Activated CD4-positive, alpha-beta T cell treated with anti-CD3 and anti-CD28 coated beads, Interleukin-2, amount 50 U/mL, for 24 hours (primary cell): ENCODE data around the gene EXD3.
A peak's percentile ranks its signal among the peaks of the same experiment; 100 is the strongest.

Source experiments
- DNase-seq, 2 donors: peaks; one replicate each; pipeline ENCODE4 v3.0.0-alpha.2; 2020; ENCODE audit warnings: low read depth in 1 of 2, low spot score in 1 of 2

Gene EXD3

DNA sequence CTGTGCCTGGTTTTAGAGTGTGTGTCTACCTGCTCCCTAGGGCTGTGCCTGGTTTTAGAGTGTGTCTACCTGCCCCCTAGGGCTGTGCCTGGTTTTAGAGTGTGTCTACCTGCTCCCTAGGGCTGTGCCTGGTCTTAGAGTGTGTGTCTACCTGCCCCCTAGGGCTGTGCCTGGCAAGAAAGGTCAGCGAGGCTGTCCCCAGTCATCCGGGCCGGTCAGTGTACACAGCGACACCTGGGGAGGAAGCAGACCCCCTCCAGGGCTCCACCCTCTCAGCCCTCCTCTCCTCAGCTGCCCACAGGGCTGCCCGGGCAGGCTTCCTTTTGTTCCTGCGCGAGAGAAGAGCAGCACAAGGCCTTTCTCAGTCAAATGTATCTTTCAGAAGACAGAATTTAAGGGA, 125.0 kb downstream of the EXD3 start:
- no peak for DNase-seq

GRCh38 chr9:137296670-137297664, 126.0 kb downstream of the EXD3 start:
- DNase-seq, result no peak

DNA sequence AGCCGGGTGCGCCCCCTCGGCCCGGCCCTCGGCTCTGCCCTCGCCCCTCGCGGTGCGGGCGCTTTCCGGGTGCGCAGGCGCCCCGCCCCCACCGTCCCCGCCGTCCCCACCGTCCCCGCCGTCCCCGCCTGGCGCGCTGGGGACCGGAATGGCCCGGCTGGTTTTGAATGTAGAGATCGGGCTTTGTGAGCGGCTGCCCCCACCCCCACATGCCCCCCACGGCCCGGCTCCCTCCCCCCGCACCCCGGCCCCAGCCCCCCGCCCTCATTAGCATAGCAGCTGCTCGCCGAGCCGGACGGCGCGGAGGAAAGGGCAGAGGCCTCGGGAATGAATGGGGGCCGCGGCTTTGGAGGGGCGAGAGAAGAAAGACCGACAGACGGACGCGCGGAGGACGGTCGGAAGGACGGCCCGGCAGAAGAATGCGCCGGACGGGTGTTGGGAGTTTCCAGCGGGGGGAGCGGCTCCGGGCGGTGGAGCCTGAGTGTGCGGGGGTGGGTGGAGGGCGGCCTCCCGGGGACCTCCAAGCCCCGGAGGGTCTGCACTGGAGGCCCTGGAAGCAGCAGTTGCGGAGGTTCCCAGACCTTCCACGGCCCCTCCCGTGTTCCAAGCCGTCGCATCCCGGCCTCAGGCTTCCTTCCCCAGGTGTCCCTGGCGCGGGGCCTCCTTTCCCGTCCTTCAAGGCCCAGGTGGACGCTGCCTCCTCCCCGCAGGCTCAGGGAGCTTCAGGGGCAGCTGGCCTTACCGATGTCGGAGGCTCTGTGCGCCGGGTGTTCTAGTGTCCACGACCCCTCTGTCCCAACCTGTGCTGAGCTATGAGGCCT, 126.9 kb downstream of the EXD3 start:
- DNase-seq, result no peak

- peak in 1 of 2 donors; percentile 40 for DNase-seq
These were observed 127.6 kb downstream of the EXD3 start for GRCh38 chr9:137295238-137295811.

DNA sequence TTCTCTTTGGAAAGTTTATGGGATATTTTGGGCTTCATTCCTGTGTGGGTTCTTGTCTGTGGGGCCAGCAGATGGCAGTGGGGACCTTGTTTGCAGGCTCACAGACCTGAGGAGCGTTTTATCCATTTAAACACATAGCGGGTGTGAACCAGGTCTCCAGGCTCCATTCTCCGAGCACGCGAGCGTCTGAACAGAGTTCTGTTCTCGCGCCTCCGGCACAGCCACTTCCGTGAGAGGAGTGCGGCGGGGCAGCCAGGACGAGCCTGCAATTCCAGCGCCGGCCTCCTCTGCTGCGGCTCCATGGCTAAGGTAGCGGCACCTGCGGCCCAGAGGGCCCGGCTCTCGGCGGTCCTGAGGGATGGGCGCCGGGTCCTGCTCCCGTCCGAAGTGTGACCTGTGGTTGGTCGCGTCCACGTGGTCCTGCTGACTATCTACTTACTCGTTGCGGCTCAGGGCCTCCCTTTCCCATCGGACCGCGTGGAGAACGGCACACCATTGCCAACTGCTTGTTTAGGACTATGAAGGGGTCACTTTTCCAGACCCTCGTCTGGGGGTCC, 128.2 kb downstream of the EXD3 start:
- no peak for DNase-seq

- DNase-seq, result no peak
These were observed 128.8 kb downstream of the EXD3 start for GRCh38 chr9:137294091-137294680.

DNA sequence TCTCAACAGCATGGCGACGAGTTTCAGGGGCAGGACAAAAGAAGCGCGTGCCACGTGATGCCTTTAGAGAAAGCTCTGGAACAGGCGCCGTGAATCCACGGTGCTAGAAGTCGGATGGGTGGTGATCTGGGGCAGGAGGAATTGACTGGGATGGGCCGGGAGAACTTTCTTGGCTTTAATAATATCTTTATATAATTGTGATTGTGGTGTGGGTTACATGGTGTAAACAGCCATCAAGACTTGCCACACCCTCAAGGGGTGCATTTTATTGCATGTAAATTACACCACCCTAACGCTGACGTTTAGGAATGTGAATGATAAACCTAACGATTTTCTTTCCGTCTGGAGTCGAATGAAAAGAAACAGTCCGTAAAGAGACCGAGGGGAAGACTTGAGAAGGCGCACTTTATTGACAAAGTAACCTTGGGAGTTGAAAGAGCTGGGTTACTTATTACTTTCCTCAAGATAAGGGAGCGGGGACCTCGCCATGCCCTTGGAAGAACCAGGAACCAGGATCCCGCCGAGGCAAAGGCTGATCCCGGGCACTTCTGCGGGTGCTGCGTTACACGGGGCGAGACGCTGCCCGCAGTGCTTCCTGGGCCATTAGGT, 129.4 kb downstream of the EXD3 start:
- no peak for DNase-seq

DNA sequence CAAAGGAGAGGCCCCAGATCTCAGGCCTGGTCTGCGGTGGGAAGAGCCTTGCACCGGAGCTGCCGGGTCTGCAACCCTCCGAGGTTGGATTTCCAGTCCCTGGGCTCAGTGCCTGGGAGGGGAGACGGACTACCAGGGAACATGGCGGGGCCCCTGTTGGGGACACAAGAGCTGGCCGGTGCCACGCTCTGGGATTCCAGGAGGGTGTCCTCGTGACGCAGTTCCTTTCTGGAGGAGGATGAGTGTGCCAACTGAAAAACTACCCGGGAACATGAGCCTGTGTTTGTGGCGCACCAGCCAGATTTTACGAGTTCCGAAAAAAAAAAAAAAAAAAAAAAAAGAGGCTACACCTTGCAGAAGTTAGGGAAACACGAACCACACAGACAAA, 129.9 kb downstream of the EXD3 start:
- no peak for DNase-seq

GRCh38 chr9:137286975-137287383, 136.0 kb downstream of the EXD3 start:
- no peak for DNase-seq

- no peak for DNase-seq
These were observed 141.4 kb downstream of the EXD3 start for GRCh38 chr9:137281345-137282116.

DNA sequence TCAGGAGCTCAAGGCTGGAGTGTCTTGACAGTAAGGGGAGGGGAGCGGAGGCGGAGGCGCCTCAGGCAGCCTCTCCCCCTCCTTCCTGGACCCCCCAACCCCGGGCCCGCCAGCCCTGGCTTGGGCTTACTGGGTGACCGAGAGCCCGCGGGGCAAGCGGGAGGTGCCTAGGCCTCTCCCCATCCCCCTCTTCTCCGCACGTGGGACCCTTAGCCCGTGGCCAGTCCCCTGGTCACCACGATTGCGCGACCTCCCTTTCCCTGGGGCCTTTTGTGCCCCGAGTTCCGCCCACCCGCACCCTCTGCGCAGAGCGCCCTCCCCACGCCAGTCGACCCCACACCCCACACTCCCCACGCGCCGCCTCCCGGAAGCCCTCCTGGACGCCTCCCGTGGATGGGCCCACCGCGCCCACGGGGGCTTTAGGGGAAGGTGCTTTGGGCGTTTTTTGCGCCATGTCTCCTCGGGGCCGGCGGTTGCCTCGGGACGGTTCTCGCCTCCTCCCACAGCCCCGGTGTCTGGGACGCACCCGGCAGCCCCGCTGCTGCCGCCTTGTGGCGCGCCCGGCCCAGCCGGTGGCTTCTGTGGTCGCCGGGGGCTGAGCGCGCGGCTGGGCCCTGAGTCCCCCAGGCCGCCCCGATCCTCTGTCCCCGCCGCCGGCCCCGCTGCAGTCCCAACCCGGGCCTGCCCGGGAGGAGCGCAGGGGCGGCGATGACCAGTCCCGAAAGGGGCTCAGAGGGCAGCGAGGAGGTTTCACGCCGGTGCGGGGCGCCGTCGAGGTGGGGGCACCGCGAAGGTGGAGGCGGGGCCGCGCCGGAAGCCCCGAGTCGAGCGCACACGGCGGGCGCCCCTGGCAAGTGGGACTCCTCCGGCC, 142.3 kb downstream of the EXD3 start:
- DNase-seq, result no peak

DNA sequence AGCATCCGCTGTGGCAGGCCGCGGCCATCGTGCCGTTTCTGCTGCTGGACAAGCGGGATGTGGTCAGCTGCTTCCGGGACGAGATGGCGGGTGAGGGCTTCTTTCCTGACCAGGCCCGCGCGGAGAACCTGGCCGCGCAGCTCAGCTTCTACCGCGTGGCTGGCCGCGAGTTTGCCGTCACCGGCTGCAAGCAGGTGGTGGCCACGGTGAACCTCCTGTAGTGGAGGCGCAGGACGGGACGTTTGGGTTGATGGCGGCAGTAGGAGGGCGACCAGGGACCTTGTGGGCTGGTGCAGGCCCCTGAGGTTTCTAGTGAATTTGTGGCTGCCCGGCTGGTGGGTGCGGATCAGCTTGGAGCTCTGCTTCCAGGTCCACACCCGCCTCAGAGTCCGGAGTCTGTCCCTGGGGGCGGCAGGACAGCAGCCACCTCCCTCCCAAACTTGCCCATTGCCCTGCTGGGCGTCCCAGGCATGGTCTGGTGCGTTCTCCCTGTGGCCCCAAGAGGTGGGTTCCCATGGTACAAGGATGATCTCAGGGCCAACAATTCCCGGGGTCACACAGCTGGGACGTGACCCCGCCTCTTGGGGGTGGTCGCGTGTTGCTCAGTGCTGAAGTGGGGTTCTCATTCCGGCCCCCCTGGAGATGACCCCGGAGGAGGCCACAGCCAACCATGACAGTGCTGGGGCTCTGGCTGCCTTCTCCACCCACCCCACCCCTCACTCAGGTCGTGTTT, 143.1 kb downstream of the EXD3 start:
- DNase-seq, result no peak

DNA sequence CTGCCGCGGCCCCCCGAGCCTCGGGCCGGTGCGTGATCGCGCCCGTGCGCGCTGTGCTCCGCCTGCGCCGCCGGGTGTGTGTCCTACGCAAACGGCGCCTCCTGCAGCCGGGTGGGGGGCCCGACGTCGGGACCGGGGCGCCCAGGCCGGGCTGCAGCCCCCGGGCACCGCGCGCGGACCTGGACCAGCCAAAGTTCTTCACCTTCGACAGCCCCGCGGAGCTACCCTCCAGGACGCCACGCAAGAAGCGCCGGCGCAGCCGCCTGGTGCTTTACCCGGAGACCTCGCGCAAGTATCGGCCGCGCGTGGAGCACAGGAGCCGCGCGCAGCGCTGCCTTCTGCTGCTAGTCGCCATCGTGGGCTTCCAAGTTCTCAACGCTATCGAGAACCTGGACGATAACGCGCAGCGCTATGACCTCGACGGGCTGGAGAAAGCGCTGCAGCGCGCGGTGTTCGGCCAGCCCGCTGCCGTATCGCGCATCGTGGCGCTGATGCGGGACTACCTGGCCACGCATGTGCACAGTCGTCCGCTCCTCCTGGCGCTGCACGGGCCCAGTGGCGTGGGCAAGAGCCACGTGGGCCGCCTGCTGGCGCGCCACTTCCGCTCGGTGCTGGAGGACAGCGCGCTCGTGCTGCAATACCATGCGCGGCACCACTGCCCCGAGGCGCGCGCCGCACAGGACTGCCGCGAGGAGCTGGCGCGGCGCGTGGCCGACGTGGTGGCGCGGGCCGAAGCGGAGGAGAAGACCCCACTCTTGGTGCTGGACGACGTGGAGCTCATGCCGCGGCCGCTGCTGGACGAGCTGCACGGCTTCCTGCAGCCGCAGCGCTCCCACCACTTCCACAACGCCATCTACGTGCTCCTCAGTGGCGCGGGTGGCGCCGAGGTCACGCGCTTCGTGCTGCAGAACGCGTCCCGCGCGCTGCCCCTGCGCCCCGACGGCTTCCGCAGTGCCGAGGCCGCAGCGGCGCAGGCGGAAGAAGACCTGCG, 143.9 kb downstream of the EXD3 start:
- DNase-seq, result no peak

DNA sequence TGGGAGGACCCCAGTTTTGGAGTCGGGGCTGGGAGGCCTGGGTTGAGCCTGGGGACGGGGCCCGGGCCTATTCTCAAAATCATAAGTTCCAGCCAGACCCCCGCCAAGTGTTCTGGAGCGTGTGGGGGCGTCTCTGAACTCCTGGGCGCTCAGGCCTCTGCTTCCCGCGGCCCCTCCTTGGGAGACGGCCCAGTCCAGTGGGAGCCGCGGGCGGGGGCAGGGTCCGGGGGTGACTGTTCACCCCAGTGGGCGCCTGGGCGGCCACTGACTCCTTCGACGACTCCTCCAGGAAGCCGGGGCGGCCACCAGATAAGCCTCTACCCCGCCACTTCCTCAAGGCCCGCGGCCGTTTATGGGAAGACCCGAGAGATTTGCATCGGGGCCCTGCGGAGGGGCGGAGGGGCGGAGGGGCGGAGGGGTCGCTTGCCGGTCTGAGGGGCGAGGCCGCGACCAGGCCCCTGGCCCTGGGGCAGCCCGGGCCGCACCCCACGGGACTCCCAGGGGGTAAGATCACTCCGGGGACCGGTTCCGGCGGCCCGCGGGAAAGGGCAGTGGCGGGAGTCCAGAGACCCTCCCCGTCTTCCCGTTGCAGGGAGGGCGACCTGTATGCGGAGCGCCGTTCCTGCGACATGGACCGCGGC, 144.8 kb downstream of the EXD3 start:
- no peak for DNase-seq

GRCh38 chr9:137277329-137278041, 145.5 kb downstream of the EXD3 start, which contains the start of gene TOR4A:
Gene TOR4A, plus strand, starts transcription at chr9:137277726. Its CDS starts 964 bp downstream, at chr9:137278690.
- no peak for DNase-seq
